GM19193 (cell line): ENCODE measurements around the gene NPHS1.

ENCODE experiments used
- POLR2A ChIP-seq: IDR thresholded peaks from 4 replicates; pipeline ENCODE4 v1.6.1; 2011; ENCODE audit not compliant: insufficient read depth, insufficient read length; ENCODE audit errors: extremely low read depth

The NPHS1 gene

GRCh38 chr19:35885225-35885738 lies 33.0 kb upstream of the NPHS1 start:
- TF ChIP-seq POLR2A: no peak

GRCh38 chr19:35883882-35884281 lies 31.6 kb upstream of the NPHS1 start:
- no peak for TF ChIP-seq POLR2A

- TF ChIP-seq POLR2A: no peak
These were observed 30.0 kb upstream of the NPHS1 start for GRCh38 chr19:35882114-35882832.

- no peak for TF ChIP-seq POLR2A
These were observed 27.5 kb upstream of the NPHS1 start for GRCh38 chr19:35879770-35880317.

- no peak for TF ChIP-seq POLR2A
These were observed 26.8 kb upstream of the NPHS1 start for GRCh38 chr19:35879068-35879467.

GRCh38 chr19:35874392-35874930 lies 22.2 kb upstream of the NPHS1 start:
- no peak for TF ChIP-seq POLR2A

- no peak for TF ChIP-seq POLR2A
These were observed 19.9 kb upstream of the NPHS1 start for GRCh38 chr19:35872180-35872579.

- TF ChIP-seq POLR2A: no peak
These were observed 19.3 kb upstream of the NPHS1 start for GRCh38 chr19:35871611-35872010.

GRCh38 chr19:35870798-35871197 lies 18.5 kb upstream of the NPHS1 start:
- no peak for TF ChIP-seq POLR2A

- TF ChIP-seq POLR2A: no peak
These were observed 17.2 kb upstream of the NPHS1 start for GRCh38 chr19:35869327-35870123.

- no peak for TF ChIP-seq POLR2A
These were observed 16.6 kb upstream of the NPHS1 start for GRCh38 chr19:35868823-35869326.

- no peak for TF ChIP-seq POLR2A
These were observed 16.0 kb upstream of the NPHS1 start, which contains the start of gene APLP1 for GRCh38 chr19:35868172-35868822. Gene APLP1 (plus strand): TSS chr19:35868574. CDS start chr19:35868637, 63 bp downstream.

GRCh38 chr19:35863018-35863417 lies 10.7 kb upstream of the NPHS1 start:
- no peak for TF ChIP-seq POLR2A

- TF ChIP-seq POLR2A: no peak
These were observed 10.2 kb upstream of the NPHS1 start for GRCh38 chr19:35862528-35862927.
